GM04503 (cell line): ENCODE results near the gene DUSP18.
"Not testable (repeated sequence)": the region's sequence is repeated elsewhere in the genome, so short reads cannot be mapped to it uniquely, and the experiment has no call there.

Experiments
- DNase-seq: peaks from one replicate; pipeline ENCODE4 v3.0.0-alpha.2; 2012; ENCODE audit warnings: low read depth

DUSP18 gene

GRCh38 chr22:30640361-30640760 is 27.3 kb downstream of the DUSP18 start:
- no peak for DNase-seq

DNA sequence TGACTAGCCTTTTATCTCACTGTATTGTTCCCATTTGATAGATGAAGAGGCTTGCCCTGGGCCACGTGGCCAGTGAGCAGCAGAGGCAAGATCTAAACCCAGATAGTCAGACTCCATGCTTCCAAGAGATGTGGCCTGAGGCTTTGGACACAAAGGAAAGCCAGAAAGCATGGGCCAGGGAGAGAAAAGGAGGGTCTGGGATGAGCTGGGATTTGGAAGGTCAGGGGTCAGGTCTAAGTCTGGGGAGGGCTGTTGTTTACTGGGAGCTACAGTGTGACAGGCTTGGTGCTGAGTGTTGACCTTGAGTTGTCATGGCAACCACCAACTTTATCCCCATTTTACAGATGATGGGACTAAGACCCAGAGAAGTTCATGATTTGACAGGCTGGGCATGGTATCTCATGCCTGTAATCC is 30.0 kb downstream of the DUSP18 start:
- no peak for DNase-seq

DNA sequence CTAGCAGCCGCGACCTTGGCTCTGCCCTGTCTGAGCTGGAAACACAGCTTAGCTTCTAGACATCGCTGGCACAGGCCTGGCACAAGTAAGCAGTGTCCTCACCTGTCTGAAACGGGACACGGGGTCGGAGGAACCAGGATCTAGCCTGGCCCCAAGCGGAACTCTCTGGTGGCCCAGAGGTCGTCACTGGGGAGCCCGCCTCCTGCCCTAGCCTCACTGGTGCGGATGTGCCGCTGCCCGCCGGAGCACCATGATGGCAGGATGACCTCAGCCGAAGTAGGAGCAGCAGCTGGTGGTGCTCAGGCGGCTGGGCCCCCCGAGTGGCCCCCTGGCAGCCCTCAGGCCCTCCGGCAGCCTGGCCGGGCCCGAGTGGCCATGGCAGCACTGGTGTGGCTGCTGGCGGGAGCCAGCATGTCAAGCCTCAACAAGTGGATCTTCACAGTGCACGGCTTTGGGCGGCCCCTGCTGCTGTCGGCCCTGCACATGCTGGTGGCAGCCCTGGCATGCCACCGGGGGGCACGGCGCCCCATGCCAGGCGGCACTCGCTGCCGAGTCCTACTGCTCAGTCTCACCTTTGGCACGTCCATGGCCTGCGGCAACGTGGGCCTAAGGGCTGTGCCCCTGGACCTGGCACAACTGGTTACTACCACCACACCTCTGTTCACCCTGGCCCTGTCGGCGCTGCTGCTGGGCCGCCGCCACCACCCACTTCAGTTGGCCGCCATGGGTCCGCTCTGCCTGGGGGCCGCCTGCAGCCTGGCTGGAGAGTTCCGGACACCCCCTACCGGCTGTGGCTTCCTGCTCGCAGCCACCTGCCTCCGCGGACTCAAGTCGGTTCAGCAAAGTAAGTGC is 31.2 kb downstream of the DUSP18 start:
- DNase-seq = no peak

GRCh38 chr22:30635273-30636225 is 32.1 kb downstream of the DUSP18 start, which contains the start of gene SLC35E4:
TSS of gene SLC35E4 (plus strand) at chr22:30635781. CDS start at chr22:30636451, 670 bp downstream.
- peak; percentile 25 for DNase-seq

- peak; percentile 47 for DNase-seq
Observed at GRCh38 chr22:30634471-30635233, 33.0 kb downstream of the DUSP18 start.

DNA sequence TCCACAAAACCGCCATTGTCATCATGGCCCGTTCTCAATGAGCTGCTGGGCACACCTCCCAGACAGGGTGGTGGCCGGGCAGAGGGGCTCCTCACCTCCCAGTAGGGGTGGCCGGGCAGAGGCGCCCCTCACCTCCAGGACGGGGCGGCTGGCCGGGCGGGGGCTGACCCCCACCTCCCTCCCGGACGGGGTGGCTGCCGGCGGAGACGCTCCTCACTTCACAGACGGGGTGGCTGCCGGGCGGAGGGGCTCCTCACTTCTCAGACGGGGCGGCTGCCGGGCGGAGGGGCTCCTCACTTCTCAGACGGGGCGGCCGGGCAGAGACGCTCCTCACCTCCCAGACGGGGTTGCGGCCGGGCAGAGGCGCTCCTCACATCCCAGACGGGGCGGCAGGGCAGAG is 36.2 kb downstream of the DUSP18 start:
- DNase-seq = not testable (repeated sequence)

- DNase-seq = no peak
Observed at GRCh38 chr22:30628491-30628890, 39.2 kb downstream of the DUSP18 start.

DNA sequence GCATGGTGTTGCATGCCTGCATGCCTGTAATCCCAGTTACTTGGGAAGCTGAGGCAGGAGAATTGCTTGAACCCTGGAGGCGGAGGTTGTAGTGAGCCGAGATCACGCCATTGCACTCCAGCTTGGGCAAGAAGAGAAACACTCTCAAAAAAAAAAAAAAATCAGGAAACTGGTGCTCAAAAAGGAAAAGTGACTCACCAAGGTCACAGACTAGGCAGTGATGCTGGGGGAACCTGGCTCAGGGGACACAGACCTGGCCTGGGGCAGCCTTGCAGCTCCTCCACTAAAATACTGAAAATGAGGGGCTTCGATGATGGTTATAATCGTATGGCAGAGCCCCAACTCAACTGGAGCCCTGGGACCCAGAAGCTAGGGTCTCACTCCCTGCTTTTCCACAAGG is 40.2 kb downstream of the DUSP18 start:
- DNase-seq = no peak

DNA sequence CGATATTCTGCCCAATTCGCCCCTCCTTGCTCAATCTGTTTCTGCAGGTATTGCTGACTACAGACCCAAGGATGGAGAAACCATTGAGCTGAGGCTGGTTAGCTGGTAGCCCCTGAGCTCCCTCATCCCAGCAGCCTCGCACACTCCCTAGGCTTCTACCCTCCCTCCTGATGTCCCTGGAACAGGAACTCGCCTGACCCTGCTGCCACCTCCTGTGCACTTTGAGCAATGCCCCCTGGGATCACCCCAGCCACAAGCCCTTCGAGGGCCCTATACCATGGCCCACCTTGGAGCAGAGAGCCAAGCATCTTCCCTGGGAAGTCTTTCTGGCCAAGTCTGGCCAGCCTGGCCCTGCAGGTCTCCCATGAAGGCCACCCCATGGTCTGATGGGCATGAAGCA is 41.3 kb downstream of the DUSP18 start:
- no peak for DNase-seq

DNA sequence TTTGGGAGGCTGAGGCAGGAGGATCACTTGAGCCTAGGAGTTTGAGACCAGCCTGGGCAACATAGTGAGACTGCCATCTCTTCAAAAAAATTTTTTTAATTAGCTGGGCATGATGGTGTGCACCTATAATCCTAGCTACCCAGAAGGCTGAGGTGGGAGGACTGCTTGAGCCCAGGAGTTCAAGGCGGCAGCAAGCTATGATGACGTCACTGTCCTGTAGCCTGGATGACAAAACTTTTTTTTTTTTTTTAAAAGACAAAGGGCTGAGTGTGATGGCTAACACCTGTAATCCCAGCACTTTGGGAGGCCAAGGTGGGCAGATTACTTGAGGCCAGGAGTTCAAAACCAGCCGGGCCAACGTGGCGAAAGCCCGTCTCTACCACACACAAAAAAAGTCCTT is 47.8 kb downstream of the DUSP18 start:
- DNase-seq = not testable (repeated sequence)

GRCh38 chr22:30617819-30618218 is 49.9 kb downstream of the DUSP18 start:
- DNase-seq = no peak

DNA sequence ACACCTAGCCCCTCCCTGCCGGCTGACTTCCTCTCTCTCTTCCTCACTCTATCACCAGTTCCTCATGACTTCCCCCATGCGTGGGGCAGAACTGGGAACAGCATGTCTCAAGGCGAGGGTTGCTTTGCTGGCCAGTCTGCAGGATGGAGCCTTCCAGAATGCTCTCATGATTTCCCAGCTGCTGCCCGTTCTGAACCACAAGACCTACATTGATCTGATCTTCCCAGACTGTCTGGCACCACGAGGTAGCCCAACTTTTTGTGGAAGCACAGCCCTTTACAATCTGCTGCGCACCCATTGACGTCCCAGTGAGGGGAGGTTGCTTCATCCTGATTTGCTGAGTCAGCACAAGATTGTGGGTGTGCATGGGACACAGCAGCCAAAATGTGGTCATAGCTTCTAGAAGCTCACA is 52.1 kb downstream of the DUSP18 start:
- DNase-seq = no peak

GRCh38 chr22:30614879-30615278 is 52.8 kb downstream of the DUSP18 start:
- no peak for DNase-seq

DNA sequence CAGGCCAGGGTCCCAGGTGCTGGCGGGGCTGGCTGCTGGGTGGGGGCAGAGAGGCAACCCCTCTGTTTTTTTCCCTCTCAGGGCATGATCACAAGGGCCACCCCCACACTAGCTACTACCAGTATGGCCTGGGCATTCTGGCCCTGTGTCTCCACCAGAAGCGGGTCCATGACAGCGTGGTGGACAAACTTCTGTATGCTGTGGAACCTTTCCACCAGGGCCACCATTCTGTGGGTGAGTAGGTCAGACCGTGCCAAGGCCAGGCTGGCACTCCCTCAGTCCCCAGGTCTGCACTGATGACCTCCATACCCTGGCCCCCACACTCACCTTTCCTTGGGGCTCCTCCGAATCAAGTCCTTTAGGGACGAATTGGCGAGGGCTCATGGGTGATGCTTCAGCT is 53.4 kb downstream of the DUSP18 start:
- no peak for DNase-seq

DNA sequence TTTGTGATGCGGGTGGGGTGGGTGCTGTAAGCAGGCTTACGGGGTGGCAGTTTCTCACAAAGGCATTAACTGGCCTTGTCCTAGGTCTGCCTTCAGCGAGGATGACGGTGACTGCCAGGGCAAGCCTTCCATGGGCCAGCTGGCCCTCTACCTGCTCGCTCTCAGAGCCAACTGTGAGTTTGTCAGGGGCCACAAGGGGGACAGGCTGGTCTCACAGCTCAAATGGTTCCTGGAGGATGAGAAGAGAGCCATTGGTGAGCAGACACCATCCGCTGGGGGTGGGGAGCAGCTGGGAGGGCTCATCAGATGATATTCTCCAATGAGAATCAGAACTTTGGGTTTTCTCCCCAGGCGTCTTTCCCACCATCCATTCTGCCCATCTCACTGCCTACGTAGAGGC is 54.9 kb downstream of the DUSP18 start:
- no peak for DNase-seq
